ENCODE measurements around the gene AGBL1. TPM values are rescaled to one million over a fixed set of nuclear protein-coding genes. Genes with fewer than 3 reads are reported as not detected.

Gene AGBL1
- total RNA-seq, 2 donors from 2014 or later = not detected

DNA sequence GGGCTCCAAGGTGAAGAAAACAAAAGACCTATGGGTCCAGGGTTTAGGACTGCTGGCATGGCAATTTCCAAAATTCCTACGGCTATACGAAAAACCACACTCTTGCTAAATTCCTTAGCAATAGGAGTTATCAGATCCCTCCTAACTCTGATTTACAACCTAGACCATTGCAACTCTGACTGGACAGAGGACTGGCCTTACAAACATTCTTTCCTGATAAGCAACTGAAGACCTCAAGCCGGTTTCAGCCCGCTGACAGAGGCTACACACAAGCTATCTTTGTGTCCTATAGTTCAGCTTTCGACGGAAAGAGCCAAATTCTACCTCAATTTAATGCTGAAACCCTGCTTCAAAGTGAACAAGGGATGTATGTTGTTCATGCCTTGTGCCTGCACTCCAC is 38.3 kb upstream of the AGBL1 start:
- no peak for ATAC-seq (ENCODE audit: insufficient number of reproducible peaks, low FRiP score, low read depth)
- no peaks in the 10 kb centered on the region for H3K36me3 ChIP-seq
- no peaks in the 10 kb centered on the region for H3K27me3 ChIP-seq (replicated peaks; ENCODE audit: insufficient read depth)
- H3K27ac ChIP-seq = no peak overlapping the region
- TF ChIP-seq, protein P1, sequence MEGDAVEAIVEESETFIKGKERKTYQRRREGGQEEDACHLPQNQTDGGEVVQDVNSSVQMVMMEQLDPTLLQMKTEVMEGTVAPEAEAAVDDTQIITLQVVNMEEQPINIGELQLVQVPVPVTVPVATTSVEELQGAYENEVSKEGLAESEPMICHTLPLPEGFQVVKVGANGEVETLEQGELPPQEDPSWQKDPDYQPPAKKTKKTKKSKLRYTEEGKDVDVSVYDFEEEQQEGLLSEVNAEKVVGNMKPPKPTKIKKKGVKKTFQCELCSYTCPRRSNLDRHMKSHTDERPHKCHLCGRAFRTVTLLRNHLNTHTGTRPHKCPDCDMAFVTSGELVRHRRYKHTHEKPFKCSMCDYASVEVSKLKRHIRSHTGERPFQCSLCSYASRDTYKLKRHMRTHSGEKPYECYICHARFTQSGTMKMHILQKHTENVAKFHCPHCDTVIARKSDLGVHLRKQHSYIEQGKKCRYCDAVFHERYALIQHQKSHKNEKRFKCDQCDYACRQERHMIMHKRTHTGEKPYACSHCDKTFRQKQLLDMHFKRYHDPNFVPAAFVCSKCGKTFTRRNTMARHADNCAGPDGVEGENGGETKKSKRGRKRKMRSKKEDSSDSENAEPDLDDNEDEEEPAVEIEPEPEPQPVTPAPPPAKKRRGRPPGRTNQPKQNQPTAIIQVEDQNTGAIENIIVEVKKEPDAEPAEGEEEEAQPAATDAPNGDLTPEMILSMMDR (IDR thresholded peaks at IDR 0.05) = no peak
- no peaks in the 10 kb centered on the region for H3K9me3 ChIP-seq
- no peak overlapping the region for H3K4me3 ChIP-seq
- no peak for DNase-seq (ENCODE audit: low spot score)
- H3K4me1 ChIP-seq (ENCODE audit: control insufficient read depth in 1 of 2, low read depth in 2 of 2) = no peaks in the 10 kb centered on the region

DNA sequence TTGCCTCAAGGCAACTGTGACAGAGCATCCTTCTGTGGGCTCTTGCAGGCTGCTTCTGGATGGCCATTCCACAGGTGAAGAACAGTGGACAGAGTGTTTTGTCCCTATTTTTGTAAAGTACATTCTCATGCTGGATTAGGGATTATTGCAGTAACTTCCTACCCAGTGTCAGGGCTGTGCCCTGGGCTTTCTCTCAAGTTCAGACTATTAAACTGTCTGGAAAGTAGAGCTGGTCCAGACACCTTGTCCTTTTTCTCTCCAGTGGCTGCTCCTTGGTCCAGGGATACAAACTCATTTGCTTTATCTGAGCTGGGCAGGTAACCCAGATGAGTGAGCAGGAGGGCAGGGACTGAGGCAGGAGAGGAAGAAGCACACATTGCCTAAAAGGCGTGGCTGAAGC is 37.4 kb upstream of the AGBL1 start:
- ATAC-seq (ENCODE audit: insufficient number of reproducible peaks, low FRiP score, low read depth) (no peak), DNase-seq (ENCODE audit: low spot score) (no peak)
- no peaks in the 10 kb centered on the region for H3K9me3 ChIP-seq
- no peak overlapping the region for H3K27ac ChIP-seq
- H3K4me1 ChIP-seq (ENCODE audit: control insufficient read depth in 1 of 2, low read depth in 2 of 2) = no peaks in the 10 kb centered on the region
- H3K36me3 ChIP-seq = no peaks in the 10 kb centered on the region
- H3K27me3 ChIP-seq (replicated peaks; ENCODE audit: insufficient read depth) = no peaks in the 10 kb centered on the region
- no peak overlapping the region for H3K4me3 ChIP-seq
- TF ChIP-seq, protein P1 (IDR thresholded peaks at IDR 0.05) = no peak

DNA sequence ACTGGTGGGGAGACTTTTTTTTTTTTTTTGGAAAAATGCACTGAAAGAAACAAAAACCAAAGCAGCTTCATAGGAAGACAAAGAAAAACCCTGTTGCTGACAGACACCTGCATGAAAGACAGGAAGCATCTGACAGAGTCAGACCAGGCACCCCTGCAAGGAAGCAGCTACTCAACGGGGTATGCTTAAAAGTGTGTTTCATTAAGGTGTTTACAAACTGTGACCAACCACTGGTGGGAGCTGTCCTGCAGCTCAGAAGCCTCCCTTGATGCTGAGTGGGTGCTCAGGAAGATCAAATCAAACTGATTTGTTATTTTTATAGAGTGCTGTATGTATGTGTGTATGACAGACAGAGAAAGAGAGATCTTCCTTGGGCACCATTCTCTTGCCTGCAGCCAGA is 34.7 kb upstream of the AGBL1 start:
- no peaks in the 10 kb centered on the region for H3K27me3 ChIP-seq (replicated peaks; ENCODE audit: insufficient read depth)
- no peaks in the 10 kb centered on the region for H3K36me3 ChIP-seq
- H3K27ac ChIP-seq = no peak overlapping the region
- TF ChIP-seq, protein P1 (IDR thresholded peaks at IDR 0.05) = no peak
- ATAC-seq (ENCODE audit: insufficient number of reproducible peaks, low FRiP score, low read depth) (no peak), DNase-seq (ENCODE audit: low spot score) (no peak)
- H3K9me3 ChIP-seq = no peaks in the 10 kb centered on the region
- H3K4me3 ChIP-seq = no peak overlapping the region
- no peaks in the 10 kb centered on the region for H3K4me1 ChIP-seq (ENCODE audit: control insufficient read depth in 1 of 2, low read depth in 2 of 2)

DNA sequence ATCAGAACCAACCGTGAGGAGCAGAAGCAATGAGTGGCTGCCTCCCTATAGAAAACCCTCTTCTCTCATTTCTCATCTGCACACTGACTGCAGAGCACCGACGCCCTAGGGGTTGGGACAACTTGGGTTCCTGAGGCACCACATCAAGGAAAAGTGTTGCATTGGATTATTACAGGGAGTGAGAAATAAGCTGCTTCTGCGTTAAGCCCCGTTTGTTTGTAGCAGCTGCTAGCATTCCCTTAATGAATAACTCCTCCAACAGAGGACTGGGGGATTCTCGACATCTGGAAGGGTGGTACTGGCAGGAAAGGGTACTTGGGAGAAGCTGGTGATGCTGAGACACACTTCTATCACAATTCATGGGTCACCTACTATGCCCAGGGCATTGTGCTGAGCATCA is 25.3 kb upstream of the AGBL1 start:
- TF ChIP-seq, protein P1 (IDR thresholded peaks at IDR 0.05) = no peak
- no peak for DNase-seq (ENCODE audit: low spot score)
- Histone ChIP-seq H3K4me1 (ENCODE audit: control insufficient read depth in 1 of 2, low read depth in 2 of 2) (no peaks in the 10 kb centered on the region), H3K4me3 (no peak overlapping the region), H3K9me3 (no peaks in the 10 kb centered on the region), H3K36me3 (no peaks in the 10 kb centered on the region), H3K27ac (no peak overlapping the region), H3K27me3 (replicated peaks; ENCODE audit: insufficient read depth) (no peaks in the 10 kb centered on the region)
- ATAC-seq (ENCODE audit: insufficient number of reproducible peaks, low FRiP score, low read depth) = no peak

DNA sequence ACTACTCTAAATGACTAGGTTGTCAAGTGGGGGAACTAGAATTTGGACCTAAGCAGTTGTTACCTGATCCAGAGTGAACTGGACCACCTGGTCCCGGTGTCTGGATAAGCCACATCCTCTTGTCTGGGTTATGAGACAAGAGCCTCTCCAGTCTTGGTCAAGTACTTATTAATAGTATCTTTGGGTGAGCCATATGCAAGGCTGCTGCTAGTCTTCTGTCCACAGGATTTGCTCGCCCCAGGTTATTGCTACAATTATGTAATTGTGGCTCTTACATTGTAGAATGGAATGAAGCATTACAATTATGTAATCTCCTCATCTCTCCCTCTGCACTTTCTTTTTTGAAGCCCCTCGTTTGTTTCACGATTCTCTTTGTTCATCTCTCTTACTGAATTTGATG is 24.0 kb upstream of the AGBL1 start:
- Histone ChIP-seq H3K27ac (no peak overlapping the region), H3K36me3 (no peaks in the 10 kb centered on the region), H3K27me3 (replicated peaks; ENCODE audit: insufficient read depth) (no peaks in the 10 kb centered on the region), H3K4me1 (ENCODE audit: control insufficient read depth in 1 of 2, low read depth in 2 of 2) (no peaks in the 10 kb centered on the region), H3K4me3 (no peak overlapping the region), H3K9me3 (no peaks in the 10 kb centered on the region)
- TF ChIP-seq, protein P1 (IDR thresholded peaks at IDR 0.05) = no peak
- ATAC-seq (ENCODE audit: insufficient number of reproducible peaks, low FRiP score, low read depth) (no peak), DNase-seq (ENCODE audit: low spot score) (no peak)

All from thoracic aorta (tissue), 2 donors.